Adrenal gland (tissue), 12 donors: ENCODE measurements around the gene C13orf46. TPM values are rescaled to one million over a fixed set of nuclear protein-coding genes. Genes with fewer than 3 reads are reported as not detected.
"Not testable (repeated sequence)": the region's sequence is repeated elsewhere in the genome, so short reads cannot be mapped to it uniquely, and the experiment has no call there.

Experiments
- DNase-seq, 7 donors: peaks; one replicate each; pipeline ENCODE4 v3.0.0-alpha.2; 2019 to 2020
- H3K27ac ChIP-seq, 5 donors: fragments of 200-600 bp; sonication (generic) in 4 of 5; 1 replicate in 3 of 5; 2 replicates in 2 of 5; pipeline versions ENCODE4 v1.5.1 to v1.8.0; 2016 to 2020; ENCODE audit warnings: mild to moderate bottlenecking in 1 of 5
- H3K27me3 ChIP-seq: fragments of 200-600 bp; 2 replicates; pipeline ENCODE4 v1.8.0; 2021
- H3K36me3 ChIP-seq, 2 donors: fragments of 200-600 bp; replicated peaks in 1 of 2; 1 replicate in 1 of 2; 2 replicates in 1 of 2; pipeline versions ENCODE4 v1.5.1 to v1.8.0; 2018 to 2022
- H3K4me1 ChIP-seq, 2 donors: fragments of 200-600 bp; replicated peaks in 1 of 2; 1 replicate in 1 of 2; 2 replicates in 1 of 2; pipeline versions ENCODE4 v1.5.1 to v1.8.0; 2018 to 2021
- H3K4me3 ChIP-seq, 4 donors: fragments of 200-600 bp; sonication (generic) in 3 of 4; one replicate each; pipeline ENCODE4 v1.5.1; 2016 to 2018
- H3K9me3 ChIP-seq, 3 donors: fragments of 200-600 bp; sonication (generic) in 1 of 3; replicated peaks in 1 of 3; 1 replicate in 2 of 3; 2 replicates in 1 of 3; pipeline versions ENCODE4 v1.5.1 to v1.8.0; 2016 to 2021
- POLR2A ChIP-seq, 2 donors: fragments of 450-650 bp; IDR thresholded peaks; one replicate each; pipeline ENCODE4 v1.6.1; 2017; ENCODE audit warnings: antibody characterized with exemption in 2 of 2, mild to moderate bottlenecking in 2 of 2, moderate library complexity in 1 of 2
- WGBS, 4 donors: extraction: QIAGEN DNeasy Blood & Tissue Kit in 2 of 4; methylation state at CpG; one replicate each; pipeline versions ENCODE4 v1.1.5 to v1.1.7; 2013 to 2017; 5-methylcytosine and 5-hydroxymethylcytosine counted together
- intact Hi-C, 2 donors: fragments of 100-400 bp; cut with DNase I; formaldehyde crosslinking; loops; one replicate each; pipeline versions ENCODE4 v1.14.1 to v1.15.0; 2022 to 2023
- polyA plus RNA-seq, 3 donors: library from polyadenylated mRNA; stranded (reverse); fragments of 200-250 nt in 2 of 3; fragments of 350-450 nt in 1 of 3; fragmentation: Illumina TruSeq in 1 of 3; extraction: RNeasy Lipid Tissue Mini Kit (QIAGEN cat#74804) in 1 of 3; gene quantifications; one replicate each; pipeline ENCODE4 v1.2.3, GENCODE V29; 2013 to 2014
- total RNA-seq, 9 donors: library from RNA; depleted of rRNA in 4 of 9; stranded (reverse); fragments of >200 nt in 4 of 9; fragments of 120-200 nt in 1 of 9; fragmentation: NEBNext Ultra II Directional in 1 of 9; extraction: Animal tissue kit (Norgen Biotek cat#: 25700) in 1 of 9; gene quantifications; one replicate each; pipeline versions ENCODE4 v1.1.0 to v1.2.4, GENCODE V29; 2013 to 2023
- TF ChIP-seq, protein P1 (sequence below), 6 experiments: fragments of 450-650 bp in 4 of 6; fragments of 200-600 bp in 2 of 6; sonication (generic) in 1 of 6; IDR thresholded peaks; 1 replicate in 5 of 6; 2 replicates in 1 of 6; pipeline versions ENCODE4 v1.5.1 to v1.8.0; 2016 to 2021; ENCODE audit warnings: antibody characterized with exemption in 6 of 6, mild to moderate bottlenecking in 2 of 6, moderate library complexity in 1 of 6
- donor health status: healthy with polysubstance abuse.
- donor health status: Bipolar disorder and iron deficiency.
- donor health status: DM: yes; HTN: yes; CAD: no.
- donor health status: DM: no; HTN: no; CAD: no.
- donor health status: DM: no; HTN: no; CAD: no.
- donor health status: DM: yes; HTN: yes; CAD: no.

The C13orf46 gene
- total and polyA plus RNA-seq, 12 donors: 0.06 to 0.88 (median 0.19) TPM; not detected in 3

DNA sequence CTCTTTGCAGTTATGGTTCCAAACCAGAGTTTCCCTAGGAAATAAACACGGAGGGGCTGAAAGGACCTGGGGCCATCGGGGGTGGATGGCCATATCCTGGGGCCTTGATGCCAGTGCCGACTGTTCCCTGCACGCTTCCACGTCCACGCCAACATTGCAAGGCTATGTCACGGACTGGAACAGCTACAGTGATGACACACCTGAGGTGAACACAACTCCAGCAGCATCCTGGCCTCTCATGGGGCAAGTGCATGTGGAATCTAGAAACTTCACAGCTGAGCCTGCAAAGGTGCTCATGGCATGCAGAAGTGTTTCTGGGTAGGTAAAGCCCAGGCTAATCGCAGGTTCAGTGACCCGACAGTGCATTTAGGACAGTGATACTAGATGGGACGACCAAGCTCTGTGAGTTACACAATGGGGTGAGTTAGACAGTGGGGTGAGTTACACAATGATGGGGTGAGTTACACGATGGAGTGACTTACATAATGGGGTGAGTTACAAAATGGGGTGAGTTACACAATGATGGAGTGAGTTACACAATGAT lies 58.0 kb downstream of the C13orf46 start:
- TF ChIP-seq, protein P1, sequence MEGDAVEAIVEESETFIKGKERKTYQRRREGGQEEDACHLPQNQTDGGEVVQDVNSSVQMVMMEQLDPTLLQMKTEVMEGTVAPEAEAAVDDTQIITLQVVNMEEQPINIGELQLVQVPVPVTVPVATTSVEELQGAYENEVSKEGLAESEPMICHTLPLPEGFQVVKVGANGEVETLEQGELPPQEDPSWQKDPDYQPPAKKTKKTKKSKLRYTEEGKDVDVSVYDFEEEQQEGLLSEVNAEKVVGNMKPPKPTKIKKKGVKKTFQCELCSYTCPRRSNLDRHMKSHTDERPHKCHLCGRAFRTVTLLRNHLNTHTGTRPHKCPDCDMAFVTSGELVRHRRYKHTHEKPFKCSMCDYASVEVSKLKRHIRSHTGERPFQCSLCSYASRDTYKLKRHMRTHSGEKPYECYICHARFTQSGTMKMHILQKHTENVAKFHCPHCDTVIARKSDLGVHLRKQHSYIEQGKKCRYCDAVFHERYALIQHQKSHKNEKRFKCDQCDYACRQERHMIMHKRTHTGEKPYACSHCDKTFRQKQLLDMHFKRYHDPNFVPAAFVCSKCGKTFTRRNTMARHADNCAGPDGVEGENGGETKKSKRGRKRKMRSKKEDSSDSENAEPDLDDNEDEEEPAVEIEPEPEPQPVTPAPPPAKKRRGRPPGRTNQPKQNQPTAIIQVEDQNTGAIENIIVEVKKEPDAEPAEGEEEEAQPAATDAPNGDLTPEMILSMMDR (IDR thresholded peaks at IDR 0.05): no peak
- no peak for TF ChIP-seq POLR2A (IDR thresholded peaks at IDR 0.05)
- Histone ChIP-seq H3K4me1 (no peaks in the 10 kb centered on the region), H3K27ac (no peak overlapping the region), H3K27me3 (peaks cover 3% of the 10 kb centered on the region), H3K4me3 (no peak overlapping the region), H3K36me3 (no peaks in the 10 kb centered on the region), H3K9me3 (no peaks in the 10 kb centered on the region)
- DNase-seq: peak in 3 of 7 donors; percentile 7 to 29 (median 16)
- intact Hi-C loops: no loop called here
- WGBS, 4 donors: 75 to 81% (median 80%) methylated on average over 11 of the region's 11 CpGs

DNA sequence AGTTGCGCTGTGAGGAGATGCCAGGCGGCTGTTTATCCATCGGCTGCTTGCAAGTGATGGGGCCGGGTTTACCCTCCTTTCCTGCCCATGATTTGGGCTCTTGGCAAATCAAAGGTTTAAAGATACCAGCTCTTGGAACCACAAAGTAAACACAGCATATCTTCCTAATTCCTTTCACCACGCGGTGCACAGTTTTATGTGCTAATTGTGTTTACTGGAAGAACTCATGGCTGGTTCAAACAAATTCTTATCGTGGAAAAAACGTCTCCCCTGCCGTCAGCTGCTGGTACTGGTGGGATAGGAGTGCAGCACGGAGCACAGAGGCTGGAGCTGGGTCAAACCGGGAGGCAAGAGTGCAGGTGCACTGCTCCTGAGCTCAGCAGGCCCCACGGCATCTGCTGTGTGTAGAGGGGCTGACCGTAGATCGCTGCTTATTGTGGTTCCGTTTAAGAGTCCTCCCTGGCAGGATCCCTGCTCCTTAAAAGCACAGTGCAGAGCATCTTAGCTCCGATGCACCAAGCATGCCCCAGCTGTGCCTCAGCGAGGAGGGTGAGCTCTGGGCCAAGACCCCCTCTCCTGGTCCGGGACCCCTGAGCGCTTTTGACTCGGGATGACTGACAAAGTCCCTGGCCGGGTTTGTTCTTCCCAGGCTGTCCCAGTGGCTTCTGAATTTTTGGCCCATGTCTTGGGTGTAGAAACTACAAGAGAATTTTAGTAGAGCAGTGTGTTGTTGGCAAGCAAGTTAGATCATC lies 58.7 kb downstream of the C13orf46 start:
- DNase-seq: peak in 2 of 7 donors; percentile 4 to 11
- Histone ChIP-seq H3K4me1 (no peaks in the 10 kb centered on the region), H3K27ac (no peak overlapping the region), H3K36me3 (no peaks in the 10 kb centered on the region), H3K9me3 (no peaks in the 10 kb centered on the region), H3K4me3 (no peak overlapping the region), H3K27me3 (peaks cover 3% of the 10 kb centered on the region)
- intact Hi-C loops: no loop called here
- TF ChIP-seq, protein P1 (IDR thresholded peaks at IDR 0.05): no peak
- TF ChIP-seq POLR2A (IDR thresholded peaks at IDR 0.05): no peak
- 67 to 77% (median 76%) methylated on average over 12 to 21 of the region's 21 CpGs for WGBS, 4 donors

DNA sequence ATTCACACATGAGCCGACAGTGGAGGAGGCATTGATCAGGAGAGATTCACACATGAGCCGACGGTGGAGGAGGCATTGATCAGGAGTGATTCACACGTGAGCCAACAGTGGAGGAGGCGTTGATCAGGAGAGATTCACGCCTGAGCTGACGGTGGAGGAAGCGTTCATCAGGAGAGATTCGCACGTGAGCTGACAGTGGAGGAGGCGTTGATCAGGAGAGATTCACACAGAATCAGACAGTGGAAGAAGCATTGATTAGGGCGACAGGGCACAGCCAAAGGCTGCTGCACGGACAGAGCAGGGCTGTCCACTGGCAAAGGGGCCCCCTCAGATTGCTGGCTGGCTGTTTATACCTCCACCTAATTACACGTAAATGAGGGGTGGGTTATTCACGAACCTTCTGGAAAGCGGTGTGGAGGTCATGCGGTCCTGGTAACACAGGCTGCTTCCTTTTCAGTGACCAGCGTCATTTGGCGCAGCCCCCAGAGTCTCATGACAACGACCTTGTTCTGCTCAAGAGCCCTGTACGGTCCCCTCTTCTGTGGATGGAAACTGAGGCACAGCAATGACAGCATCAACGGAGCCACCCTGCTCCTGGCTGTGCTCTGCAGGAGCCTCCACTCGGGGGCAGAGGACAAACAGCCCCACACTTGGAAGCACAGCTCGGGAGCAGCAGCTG lies 59.4 kb downstream of the C13orf46 start:
- Histone ChIP-seq H3K36me3 (no peaks in the 10 kb centered on the region), H3K27me3 (peaks cover 3% of the 10 kb centered on the region), H3K4me1 (no peaks in the 10 kb centered on the region), H3K9me3 (no peaks in the 10 kb centered on the region), H3K27ac (no peak overlapping the region), H3K4me3 (no peak overlapping the region)
- intact Hi-C loops: no loop called here
- 73 to 77% (median 77%) methylated on average over 24 of the region's 24 CpGs for WGBS, 4 donors
- peak in 1 of 7 donors; percentile 6 for DNase-seq
- TF ChIP-seq POLR2A (IDR thresholded peaks at IDR 0.05): no peak
- TF ChIP-seq, protein P1 (IDR thresholded peaks at IDR 0.05): no peak

DNA sequence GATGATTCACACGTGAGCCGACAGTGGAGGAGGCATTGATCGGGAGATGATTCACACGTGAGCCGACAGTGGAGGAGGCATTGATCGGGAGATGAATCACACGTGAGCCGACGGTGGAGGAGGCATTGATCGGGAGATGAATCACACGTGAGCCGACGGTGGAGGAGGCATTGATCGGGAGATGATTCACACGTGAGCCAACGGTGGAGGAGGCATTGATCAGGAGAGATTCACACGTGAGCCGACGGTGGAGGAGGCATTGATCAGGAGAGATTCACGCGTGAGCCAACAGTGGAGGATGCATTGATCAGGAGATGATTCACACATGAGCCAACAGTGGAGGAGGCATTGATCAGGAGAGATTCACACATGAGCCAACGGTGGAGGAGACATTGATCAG lies 60.0 kb downstream of the C13orf46 start:
- H3K27ac ChIP-seq, intact Hi-C loops, H3K36me3 ChIP-seq, H3K27me3 ChIP-seq, H3K4me1 ChIP-seq, H3K9me3 ChIP-seq, H3K4me3 ChIP-seq: not testable (repeated sequence)
- WGBS, 4 donors: 87 to 94% (median 91%) methylated on average over 20 to 22 of the region's 22 CpGs
- DNase-seq: peak in 1 of 7 donors; percentile 2

DNA sequence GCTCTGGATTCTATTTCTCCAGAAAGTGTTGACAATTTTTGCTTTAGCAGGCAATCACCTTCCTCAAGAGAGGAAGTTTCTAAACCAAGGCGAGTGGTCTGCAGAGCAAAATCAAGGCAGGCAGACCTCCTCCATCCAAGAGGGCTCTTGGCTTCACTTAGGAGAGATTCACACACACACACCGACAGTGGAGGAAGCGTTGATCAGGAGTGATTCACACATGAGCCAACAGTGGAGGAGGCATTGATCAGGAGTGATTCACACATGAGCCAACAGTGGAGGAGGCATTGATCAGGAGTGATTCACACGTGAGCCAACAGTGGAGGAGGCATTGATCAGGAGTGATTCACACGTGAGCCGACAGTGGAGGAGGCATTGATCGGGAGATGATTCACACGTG lies 60.5 kb downstream of the C13orf46 start:
- H3K27ac ChIP-seq, H3K27me3 ChIP-seq, intact Hi-C loops, H3K9me3 ChIP-seq, H3K36me3 ChIP-seq, DNase-seq, H3K4me3 ChIP-seq, H3K4me1 ChIP-seq: not testable (repeated sequence)
- 60 to 82% (median 78%) methylated on average over 8 of the region's 8 CpGs for WGBS, 4 donors
